Neural progenitor cell (in vitro differentiated cells): ENCODE data around the gene ITGA1. TPM values are rescaled to one million over a fixed set of nuclear protein-coding genes. Genes with fewer than 3 reads are reported as not detected.
"Not testable (repeated sequence)": the region's sequence is repeated elsewhere in the genome, so short reads cannot be mapped to it uniquely, and the experiment has no call there.

Source experiments
- DNase-seq: peaks from one replicate; pipeline ENCODE4 v3.0.0-alpha.2; 2016; ENCODE audit warnings: low spot score
- H2AFZ ChIP-seq: fragments of 200-600 bp; sonication (generic); replicated peaks from 2 replicates; pipeline ENCODE4 v1.6.1; 2016; ENCODE audit warnings: antibody characterized with exemption
- H3F3A ChIP-seq: fragments of 200-600 bp; sonication (generic); 2 replicates; pipeline ENCODE4 v1.6.1; 2016; ENCODE audit warnings: antibody characterized with exemption, low read depth
- H3K27ac ChIP-seq: fragments of 200-600 bp; sonication (generic); 2 replicates; pipeline ENCODE4 v1.5.1; 2016; ENCODE audit warnings: mild to moderate bottlenecking
- H3K27me3 ChIP-seq: fragments of 200-600 bp; sonication (generic); 2 replicates; pipeline ENCODE4 v1.6.1; 2016; ENCODE audit warnings: mild to moderate bottlenecking, moderate library complexity
- H3K36me3 ChIP-seq: fragments of 200-600 bp; sonication (generic); 2 replicates; pipeline ENCODE4 v1.5.1; 2016
- H3K4me1 ChIP-seq: fragments of 200-600 bp; sonication (generic); 2 replicates; pipeline ENCODE4 v1.6.1; 2016; ENCODE audit warnings: mixed run types
- H3K4me2 ChIP-seq: fragments of 200-600 bp; sonication (generic); 2 replicates; pipeline ENCODE4 v1.6.1; 2016
- H3K4me3 ChIP-seq: fragments of 200-600 bp; sonication (generic); 2 replicates; pipeline ENCODE4 v1.5.1; 2016
- H3K79me2 ChIP-seq: fragments of 200-600 bp; sonication (generic); 2 replicates; pipeline ENCODE4 v1.6.1; 2016; ENCODE audit warnings: low read depth
- H3K9ac ChIP-seq: fragments of 200-600 bp; sonication (generic); 2 replicates; pipeline ENCODE4 v1.6.1; 2016
- H3K9me3 ChIP-seq: fragments of 200-600 bp; sonication (generic); 2 replicates; pipeline ENCODE4 v1.5.1; 2016; ENCODE audit warnings: low read depth
- H4K20me1 ChIP-seq: fragments of 200-600 bp; sonication (generic); 2 replicates; pipeline ENCODE4 v1.6.1; 2016; ENCODE audit warnings: low read depth
- H3K27ac Mint-ChIP-seq: 3 replicates; pipeline ENCODE4 v1.8.0; 2021; ENCODE audit warnings: mixed read lengths
- H3K27me3 Mint-ChIP-seq: 2 replicates; pipeline ENCODE4 v1.8.0; 2022; ENCODE audit warnings: low read depth, mild to moderate bottlenecking, inconsistent platforms, moderate library complexity, mixed read lengths; ENCODE audit not compliant: insufficient read depth
- H3K36me3 Mint-ChIP-seq: 3 replicates; pipeline ENCODE4 v1.8.0; 2021; ENCODE audit warnings: mixed read lengths
- H3K4me1 Mint-ChIP-seq: 3 replicates; pipeline ENCODE4 v1.8.0; 2021; ENCODE audit warnings: mixed read lengths
- H3K4me3 Mint-ChIP-seq: 3 replicates; pipeline ENCODE4 v1.8.0; 2021; ENCODE audit warnings: mild to moderate bottlenecking, moderate library complexity, mixed read lengths
- H3K9me3 Mint-ChIP-seq: 3 replicates; pipeline ENCODE4 v1.8.0; 2020; ENCODE audit warnings: mixed read lengths
- EZH2 ChIP-seq: fragments of 200-600 bp; sonication (generic); IDR thresholded peaks from 2 replicates; pipeline ENCODE4 v1.6.1; 2017; ENCODE audit warnings: antibody characterized with exemption, mild to moderate bottlenecking, moderate library complexity
- EZH2phosphoT487 ChIP-seq: fragments of 200-600 bp; sonication (generic); IDR thresholded peaks from 2 replicates; pipeline ENCODE4 v1.6.1; 2017; ENCODE audit warnings: antibody characterized with exemption
- total RNA-seq: library from RNA; depleted of rRNA; stranded (reverse); fragments of >200 nt; gene quantifications from 2 replicates; pipeline ENCODE4 v1.2.3, GENCODE V29; 2015; ENCODE audit warnings: low replicate concordance
- TF ChIP-seq, protein P1 (sequence below): fragments of 200-600 bp; sonication (generic); IDR thresholded peaks from 2 replicates; pipeline ENCODE4 v1.5.1; 2017; ENCODE audit warnings: antibody characterized with exemption, mild to moderate bottlenecking

Gene ITGA1
- total RNA-seq, 1 donor from 2014 or later = 2.2 TPM

DNA sequence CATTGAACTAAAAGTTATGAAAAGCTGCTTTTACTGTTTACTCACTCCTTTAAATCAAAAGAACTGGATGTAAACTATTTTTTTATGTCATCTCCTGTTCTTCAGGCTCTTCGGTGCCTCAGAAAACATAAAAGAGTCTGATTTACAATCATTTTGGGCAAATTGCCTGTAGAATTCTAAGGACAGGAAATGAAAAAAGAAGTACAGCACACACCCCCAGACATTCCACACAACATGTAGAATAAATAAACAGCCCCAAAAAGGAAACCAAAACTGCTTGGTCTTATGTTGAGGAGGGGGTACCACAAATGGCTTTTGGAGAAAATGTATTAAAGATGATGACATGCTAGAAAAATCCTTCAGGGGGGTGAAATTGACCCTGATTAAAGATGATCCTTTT lies 57.2 kb downstream of the ITGA1 start:
- H3K27ac Mint-ChIP-seq = no peak overlapping the region
- H3K36me3 ChIP-seq = no peaks in the 10 kb centered on the region
- H3K79me2 ChIP-seq = no peaks in the 10 kb centered on the region
- H3K9me3 ChIP-seq = no peaks in the 10 kb centered on the region
- no peaks in the 10 kb centered on the region for H3K9me3 Mint-ChIP-seq
- no peak overlapping the region for H3K4me3 Mint-ChIP-seq
- peaks cover 16% of the 10 kb centered on the region for H3K4me1 Mint-ChIP-seq
- H3K27ac ChIP-seq = no peak overlapping the region
- no peak overlapping the region for H3K4me2 ChIP-seq
- TF ChIP-seq EZH2phosphoT487 (no peak), EZH2 (no peak)
- TF ChIP-seq, protein P1, sequence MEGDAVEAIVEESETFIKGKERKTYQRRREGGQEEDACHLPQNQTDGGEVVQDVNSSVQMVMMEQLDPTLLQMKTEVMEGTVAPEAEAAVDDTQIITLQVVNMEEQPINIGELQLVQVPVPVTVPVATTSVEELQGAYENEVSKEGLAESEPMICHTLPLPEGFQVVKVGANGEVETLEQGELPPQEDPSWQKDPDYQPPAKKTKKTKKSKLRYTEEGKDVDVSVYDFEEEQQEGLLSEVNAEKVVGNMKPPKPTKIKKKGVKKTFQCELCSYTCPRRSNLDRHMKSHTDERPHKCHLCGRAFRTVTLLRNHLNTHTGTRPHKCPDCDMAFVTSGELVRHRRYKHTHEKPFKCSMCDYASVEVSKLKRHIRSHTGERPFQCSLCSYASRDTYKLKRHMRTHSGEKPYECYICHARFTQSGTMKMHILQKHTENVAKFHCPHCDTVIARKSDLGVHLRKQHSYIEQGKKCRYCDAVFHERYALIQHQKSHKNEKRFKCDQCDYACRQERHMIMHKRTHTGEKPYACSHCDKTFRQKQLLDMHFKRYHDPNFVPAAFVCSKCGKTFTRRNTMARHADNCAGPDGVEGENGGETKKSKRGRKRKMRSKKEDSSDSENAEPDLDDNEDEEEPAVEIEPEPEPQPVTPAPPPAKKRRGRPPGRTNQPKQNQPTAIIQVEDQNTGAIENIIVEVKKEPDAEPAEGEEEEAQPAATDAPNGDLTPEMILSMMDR = no peak
- H3K4me1 ChIP-seq = peaks cover 6% of the 10 kb centered on the region
- H4K20me1 ChIP-seq = no peaks in the 10 kb centered on the region
- H3F3A ChIP-seq = no peaks in the 10 kb centered on the region
- no peaks in the 10 kb centered on the region for H3K27me3 Mint-ChIP-seq
- H3K36me3 Mint-ChIP-seq = no peaks in the 10 kb centered on the region
- H2AFZ ChIP-seq = no peak overlapping the region
- H3K27me3 ChIP-seq = no peaks in the 10 kb centered on the region
- no peak for DNase-seq
- H3K4me3 ChIP-seq = no peak overlapping the region
- no peak overlapping the region for H3K9ac ChIP-seq

DNA sequence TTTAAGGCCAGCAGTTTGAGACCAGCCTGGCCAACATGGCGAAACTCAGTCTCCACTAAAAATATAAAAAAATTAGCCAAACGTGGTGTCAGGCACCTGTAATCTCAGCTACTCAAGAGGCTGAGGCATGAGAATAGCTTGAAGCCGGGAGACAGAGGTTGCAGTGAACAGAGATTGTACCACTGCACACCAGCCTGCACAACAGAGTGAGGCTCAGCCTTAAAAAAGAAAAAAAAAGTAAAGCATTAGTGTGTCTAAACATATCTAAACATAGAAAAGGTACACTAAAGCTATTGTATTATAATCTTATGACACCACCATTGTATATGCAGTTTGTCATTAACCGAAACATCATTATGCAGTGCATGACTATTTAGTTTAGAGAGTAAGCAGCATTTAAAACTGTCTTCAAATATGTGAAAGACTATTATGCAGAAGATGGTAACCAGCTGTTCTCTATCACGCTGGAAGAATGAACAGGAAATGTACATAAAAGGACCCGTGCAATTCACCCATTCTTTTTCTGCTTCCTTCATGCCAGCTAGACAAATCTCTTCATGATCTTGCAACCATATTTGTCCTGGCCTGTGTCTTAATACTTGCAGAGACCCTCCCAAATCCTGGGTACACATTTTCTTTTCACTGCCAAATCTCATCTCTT lies 58.6 kb downstream of the ITGA1 start:
- Histone ChIP-seq H3K4me2 (no peak overlapping the region), H3K79me2 (no peaks in the 10 kb centered on the region), H3K4me1 (no peaks in the 10 kb centered on the region), H3K9ac (no peak overlapping the region), H3K4me3 (no peak overlapping the region), H2AFZ (no peak overlapping the region), H3K27me3 (no peaks in the 10 kb centered on the region), H3K27ac (no peak overlapping the region), H3F3A (no peaks in the 10 kb centered on the region), H3K9me3 (no peaks in the 10 kb centered on the region), H3K36me3 (no peaks in the 10 kb centered on the region), H4K20me1 (no peaks in the 10 kb centered on the region)
- Mint-ChIP-seq H3K9me3 (no peaks in the 10 kb centered on the region), H3K4me3 (no peak overlapping the region), H3K36me3 (no peaks in the 10 kb centered on the region), H3K4me1 (peaks cover 5% of the 10 kb centered on the region), H3K27me3 (no peaks in the 10 kb centered on the region), H3K27ac (no peak overlapping the region)
- TF ChIP-seq, protein P1 = no peak
- TF ChIP-seq EZH2phosphoT487 (no peak), EZH2 (no peak)
- DNase-seq = no peak

DNA sequence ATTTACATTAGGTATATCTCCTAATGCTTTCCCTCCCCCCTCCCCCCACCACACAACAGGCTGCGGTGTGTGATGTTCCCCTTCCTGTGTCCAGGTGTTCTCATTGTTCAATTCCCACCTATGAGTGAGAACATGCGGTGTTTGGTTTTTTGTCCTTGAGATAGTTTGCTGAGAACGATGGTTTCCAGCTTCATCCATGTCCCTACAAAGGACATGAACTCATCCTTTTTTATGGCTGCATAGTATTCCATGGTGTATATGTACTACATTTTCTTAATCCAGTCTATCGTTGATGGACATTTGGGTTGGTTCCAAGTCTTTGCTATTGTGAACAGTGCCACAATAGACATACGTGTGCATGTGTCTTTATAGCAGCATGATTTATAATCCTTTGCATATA lies 61.0 kb downstream of the ITGA1 start:
- not testable (repeated sequence) for H3K9me3 Mint-ChIP-seq, H3K27ac ChIP-seq, H3K27me3 Mint-ChIP-seq, DNase-seq, H3K4me2 ChIP-seq, H3K27me3 ChIP-seq, H3K79me2 ChIP-seq, H3K9me3 ChIP-seq, H4K20me1 ChIP-seq, H3K27ac Mint-ChIP-seq, H3F3A ChIP-seq, H2AFZ ChIP-seq, H3K36me3 Mint-ChIP-seq, H3K4me1 Mint-ChIP-seq, H3K4me3 Mint-ChIP-seq, H3K36me3 ChIP-seq, H3K9ac ChIP-seq, H3K4me3 ChIP-seq, H3K4me1 ChIP-seq

DNA sequence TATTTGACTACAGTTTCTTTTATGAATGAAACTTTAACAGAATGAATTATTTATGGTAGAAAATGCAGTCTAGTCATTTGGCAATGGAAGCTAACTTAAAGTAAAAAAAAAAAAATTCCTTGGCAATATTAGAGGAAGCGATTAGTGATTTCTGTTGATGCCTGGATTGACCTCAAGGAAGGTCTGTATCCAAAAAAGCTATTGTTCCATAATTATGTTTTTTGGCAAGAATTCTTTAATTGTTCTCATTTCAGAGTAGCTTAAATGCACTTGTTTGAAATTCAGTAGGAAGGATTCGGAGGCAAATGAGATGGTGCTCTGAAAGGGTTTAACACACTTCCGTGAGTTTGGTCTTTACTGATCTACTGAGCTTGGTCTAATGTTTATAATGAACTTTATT lies 61.8 kb downstream of the ITGA1 start:
- H3K27me3 ChIP-seq = no peaks in the 10 kb centered on the region
- no peak overlapping the region for H3K4me2 ChIP-seq
- H3K9ac ChIP-seq = no peak overlapping the region
- H3K4me1 ChIP-seq = no peaks in the 10 kb centered on the region
- peaks cover 4% of the 10 kb centered on the region for H3K4me1 Mint-ChIP-seq
- no peaks in the 10 kb centered on the region for H3K79me2 ChIP-seq
- no peaks in the 10 kb centered on the region for H4K20me1 ChIP-seq
- H3K36me3 ChIP-seq = no peaks in the 10 kb centered on the region
- H3F3A ChIP-seq = no peaks in the 10 kb centered on the region
- no peak for DNase-seq
- no peak overlapping the region for H3K27ac ChIP-seq
- H3K27ac Mint-ChIP-seq = no peak overlapping the region
- H3K4me3 ChIP-seq = no peak overlapping the region
- no peaks in the 10 kb centered on the region for H3K36me3 Mint-ChIP-seq
- no peaks in the 10 kb centered on the region for H3K27me3 Mint-ChIP-seq
- H3K9me3 Mint-ChIP-seq = no peaks in the 10 kb centered on the region
- no peak overlapping the region for H3K4me3 Mint-ChIP-seq
- H3K9me3 ChIP-seq = no peaks in the 10 kb centered on the region
- TF ChIP-seq EZH2 = no peak
- TF ChIP-seq, protein P1 = no peak
- TF ChIP-seq EZH2phosphoT487 = no peak
- no peak overlapping the region for H2AFZ ChIP-seq
